Fibroblast of the aortic adventitia (primary cell): Measurements from ENCODE around the gene TBC1D13. TPM values are rescaled to one million over a fixed set of nuclear protein-coding genes. Genes with fewer than 3 reads are reported as not detected.
"Not testable (repeated sequence)": the region's sequence is repeated elsewhere in the genome, so short reads cannot be mapped to it uniquely, and the experiment has no call there.

Experiments
- DNase-seq: peaks from one replicate; pipeline ENCODE4 v3.0.0-alpha.2; 2010; ENCODE audit warnings: low read depth
- H3K4me3 ChIP-seq: 2 replicates; pipeline ENCODE4 v1.5.1; 2011; ENCODE audit warnings: low read depth, mild to moderate bottlenecking, control low read depth, low read length, moderate library complexity
- CTCF ChIP-seq: IDR thresholded peaks from 2 replicates; pipeline ENCODE4 v1.5.1; 2011; ENCODE audit warnings: mild to moderate bottlenecking, low read length, control low read depth, inconsistent platforms; ENCODE audit not compliant: insufficient read depth
- total RNA-seq: library from RNA; depleted of rRNA; stranded (reverse); fragments of >200 nt; gene quantifications from 2 replicates; pipeline ENCODE4 v1.2.3, GENCODE V29; 2012; ENCODE audit warnings: low replicate concordance

TBC1D13 gene
- total RNA-seq, 1 donor: 24.2 TPM

DNA sequence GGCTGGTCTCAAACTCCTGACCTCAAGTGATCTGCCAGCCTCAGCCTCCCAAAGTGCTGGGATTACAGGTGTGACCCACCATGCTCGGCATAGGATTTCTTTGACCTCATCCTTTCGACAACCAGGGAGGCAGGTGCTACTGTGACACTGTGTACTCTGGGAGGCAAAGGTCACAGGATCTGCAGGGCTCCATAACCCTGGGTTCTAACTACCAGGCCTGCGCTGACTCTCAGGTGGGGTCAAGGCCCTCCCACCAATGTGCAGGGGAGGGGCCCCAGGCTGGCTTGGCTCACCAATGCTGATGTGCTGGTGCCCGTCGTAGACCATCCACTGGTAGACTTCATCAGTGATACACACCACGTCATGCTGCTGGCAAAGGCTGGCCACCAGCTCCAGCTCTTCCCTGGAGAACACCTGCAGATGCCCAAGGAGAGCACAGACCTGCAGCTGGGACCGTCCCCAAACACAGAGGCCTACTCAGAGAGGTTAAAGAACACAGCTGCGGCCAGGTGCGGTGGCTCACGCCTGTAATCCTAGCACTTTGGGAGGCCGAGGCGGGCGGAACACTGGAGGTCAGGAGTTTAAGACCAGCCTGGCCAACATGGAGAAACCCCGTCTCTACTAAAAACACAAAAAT, 49.6 kb downstream of the TBC1D13 start:
- DNase-seq: no peak
- H3K4me3 ChIP-seq: no peak overlapping the region
- no peak for TF ChIP-seq CTCF

DNA sequence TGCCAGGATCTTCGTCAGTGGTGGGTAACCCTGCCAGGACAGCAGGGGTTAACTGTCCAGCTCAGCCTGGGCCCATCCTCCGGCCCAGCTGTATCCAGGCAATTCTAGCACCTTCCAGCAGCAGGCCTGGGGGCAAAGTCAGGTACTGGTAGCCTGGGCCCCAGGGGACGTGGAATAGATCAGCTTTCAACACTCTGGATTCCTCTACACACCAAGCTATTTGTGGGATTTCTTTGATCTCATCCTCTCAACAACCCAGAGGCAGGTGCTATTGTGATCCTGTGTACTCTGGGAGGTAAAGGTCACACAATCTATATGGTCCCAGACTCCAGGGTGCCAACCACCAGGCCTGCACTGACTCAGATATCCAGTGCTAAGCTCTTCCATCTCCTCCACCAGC, 51.3 kb downstream of the TBC1D13 start:
- no peak for DNase-seq
- no peak overlapping the region for H3K4me3 ChIP-seq
- no peak for TF ChIP-seq CTCF

- H3K4me3 ChIP-seq: no peak overlapping the region
- TF ChIP-seq CTCF: no peak
- no peak for DNase-seq
Measured at GRCh38 chr9:128840524-128840923, 53.5 kb downstream of the TBC1D13 start.

DNA sequence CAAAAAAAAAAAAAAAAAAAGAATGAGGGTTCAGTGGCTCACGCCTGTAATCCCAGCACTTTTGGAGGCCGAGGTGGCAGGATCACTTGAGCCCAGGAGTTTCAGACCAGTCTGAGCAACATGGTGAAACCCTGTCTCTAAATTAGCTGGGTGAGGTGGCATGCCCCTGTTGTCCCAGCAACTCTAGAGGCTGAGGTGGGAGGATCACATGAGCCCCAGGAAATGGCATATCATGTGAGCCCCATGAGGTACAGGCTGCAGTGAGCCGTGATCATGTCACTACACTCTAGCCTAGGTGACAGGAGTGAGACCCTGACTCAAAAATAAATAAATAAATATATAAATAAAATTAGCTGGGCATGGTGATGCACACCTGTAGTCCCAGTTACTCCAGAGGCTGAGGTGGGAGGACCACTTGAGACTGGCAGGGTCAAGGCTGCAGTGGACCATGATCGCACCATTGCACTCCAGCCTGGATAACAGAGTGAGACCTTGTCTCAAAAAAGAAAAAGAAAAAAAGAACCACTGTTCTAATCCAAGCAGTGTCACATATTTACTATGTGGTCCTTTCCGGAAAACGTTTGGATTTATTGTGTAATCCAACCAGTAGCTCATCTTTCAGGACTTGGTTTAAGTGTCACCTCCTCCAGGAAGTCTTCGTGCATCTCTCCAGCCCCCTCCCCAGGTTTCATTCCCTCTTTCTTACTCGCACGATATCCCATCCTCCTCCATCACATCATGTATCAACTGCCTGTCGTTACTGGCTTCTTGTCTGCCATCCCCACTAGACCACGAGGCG, 54.8 kb downstream of the TBC1D13 start:
- H3K4me3 ChIP-seq: no peak overlapping the region
- no peak for TF ChIP-seq CTCF
- no peak for DNase-seq

DNA sequence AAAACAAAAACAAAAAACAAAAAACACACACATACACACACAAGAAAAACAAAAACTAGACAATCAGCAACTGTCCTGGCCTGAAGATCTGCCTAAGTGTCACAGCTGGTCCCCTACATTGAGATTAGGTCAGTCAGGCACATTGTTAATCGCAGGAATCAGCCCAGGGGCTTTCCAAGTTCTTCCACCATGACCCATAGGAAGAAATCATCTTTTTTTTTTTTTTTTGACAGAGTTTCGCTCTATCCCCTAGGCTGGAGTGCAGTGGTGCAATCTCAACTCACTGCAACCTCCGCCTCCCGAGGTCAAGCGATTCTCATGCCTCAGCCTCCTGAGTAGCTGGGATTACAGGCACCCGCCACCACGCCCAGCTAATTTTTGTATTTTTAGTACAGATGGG, 56.1 kb downstream of the TBC1D13 start:
- H3K4me3 ChIP-seq, DNase-seq: not testable (repeated sequence)

- no peak for TF ChIP-seq CTCF
- DNase-seq: no peak
Measured at GRCh38 chr9:128845186-128845931, 58.3 kb downstream of the TBC1D13 start.

DNA sequence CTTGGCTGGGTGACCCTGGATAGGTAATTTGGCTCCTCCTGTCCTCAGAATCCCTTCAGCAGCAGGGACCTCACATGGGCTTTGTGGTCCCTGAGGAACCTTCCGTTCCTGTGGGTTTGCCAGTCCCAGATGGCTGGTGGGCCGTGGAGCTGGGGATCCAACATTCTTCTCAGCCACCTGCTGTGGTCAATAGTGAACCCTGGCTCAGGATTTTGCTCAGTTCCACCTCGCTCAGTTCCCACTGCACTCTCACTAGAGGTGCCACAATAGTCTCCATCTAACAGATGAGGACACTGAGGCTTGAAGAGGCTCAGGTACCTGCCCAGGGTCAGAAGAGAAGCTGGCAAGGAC, 59.6 kb downstream of the TBC1D13 start:
- no peak overlapping the region for H3K4me3 ChIP-seq
- no peak for TF ChIP-seq CTCF
- no peak for DNase-seq

More at GRCh38 chr9:128845186-128845931, 58.3 kb downstream of the TBC1D13 start:
- no peak overlapping the region for H3K4me3 ChIP-seq
